ENCODE data around the gene SRSF10. TPM values are rescaled to one million over a fixed set of nuclear protein-coding genes. Genes with fewer than 3 reads are reported as not detected.

The SRSF10 gene
- total RNA-seq, 1 experiment from 2014 or later = 125 TPM

Other genes with a start within 250 kb of the SRSF10 start
- 83.0 and 85.5 TPM in 2 replicates for gene ELOA, start 236.9 kb downstream of the SRSF10 start, total RNA-seq (2014; rRNA removed; shearing (Covaris generic))
- gene PITHD1, start 201.9 kb downstream of the SRSF10 start, total RNA-seq (2014; rRNA removed; shearing (Covaris generic)) = 131 TPM in 2 replicates
- 103 and 113 TPM in 2 replicates for gene LYPLA2, start 189.2 kb downstream of the SRSF10 start, total RNA-seq (2014; rRNA removed; shearing (Covaris generic))
- 108 and 110 TPM in 2 replicates for gene GALE, start 179.6 kb downstream of the SRSF10 start, total RNA-seq (2014; rRNA removed; shearing (Covaris generic))
- 20.5 and 27.0 TPM in 2 replicates for gene HMGCL, start 154.9 kb downstream of the SRSF10 start, total RNA-seq (2014; rRNA removed; shearing (Covaris generic))
- 17.0 and 21.6 TPM in 2 replicates for gene FUCA1, start 112.0 kb downstream of the SRSF10 start, total RNA-seq (2014; rRNA removed; shearing (Covaris generic))
- gene CNR2, start 67.0 kb downstream of the SRSF10 start, total RNA-seq (2014; rRNA removed; shearing (Covaris generic)) = not detected in 2 replicates
- 178 and 183 TPM in 2 replicates for gene PNRC2, start 20.5 kb downstream of the SRSF10 start, total RNA-seq (2014; rRNA removed; shearing (Covaris generic))
- gene MYOM3, start 131.8 kb upstream of the SRSF10 start, total RNA-seq (2014; rRNA removed; shearing (Covaris generic)) = 0.39 and 1.1 TPM in 2 replicates
- gene IL22RA1, start 162.8 kb upstream of the SRSF10 start, total RNA-seq (2014; rRNA removed; shearing (Covaris generic)) = not detected in 2 replicates
- 1.2 and 1.3 TPM in 2 replicates for gene IFNLR1, start 207.0 kb upstream of the SRSF10 start, total RNA-seq (2014; rRNA removed; shearing (Covaris generic))